ENCODE data around the gene OR10H3. TPM values are rescaled to one million over a fixed set of nuclear protein-coding genes. Genes with fewer than 3 reads are reported as not detected.

OR10H3 gene
- total RNA-seq, 2 experiments from 2014 or later: not detected

DNA sequence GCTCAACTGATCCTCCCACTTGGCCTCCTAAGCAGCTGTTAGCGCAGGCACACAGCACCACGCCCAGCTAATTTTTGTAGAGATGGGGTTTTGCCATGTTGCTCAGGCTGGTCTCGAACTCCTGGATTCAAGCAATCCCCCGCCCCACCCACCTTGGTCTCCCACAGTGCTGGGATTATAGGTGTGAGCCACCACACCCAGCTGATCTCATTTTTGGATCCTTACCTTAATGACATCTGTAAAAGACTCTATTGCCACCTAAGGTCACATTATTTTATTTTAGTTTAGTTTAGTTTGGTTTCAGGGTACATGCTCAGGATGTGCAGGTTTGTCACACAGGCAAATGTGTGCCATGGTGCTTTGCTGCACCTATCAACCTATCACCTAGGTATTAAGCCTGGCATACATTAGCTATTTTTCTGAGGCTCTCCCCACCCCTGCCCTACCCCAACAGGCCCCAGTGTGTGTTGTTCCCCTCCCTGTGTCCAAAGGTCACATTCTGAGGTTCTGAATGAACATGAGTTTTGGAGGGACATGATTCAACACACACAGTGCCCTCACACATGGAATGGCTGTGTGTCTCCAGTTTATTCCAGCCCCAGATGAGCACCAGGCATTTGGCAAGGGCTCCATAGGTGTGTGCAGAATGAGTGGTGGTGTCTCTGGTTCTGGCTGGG lies 50.9 kb downstream of the OR10H3 start:
- Histone ChIP-seq H3K4me2 (ENCODE audit: low read length) (no peak overlapping the region), H3K36me3 (ENCODE audit: insufficient read depth, low read length) (no peaks in the 10 kb centered on the region), H3K9me3 (ENCODE audit: low read length) (no peaks in the 10 kb centered on the region), H2AFZ (ENCODE audit: low read length) (no peak overlapping the region), H3K79me2 (ENCODE audit: insufficient read depth, low read depth, low read length) (no peaks in the 10 kb centered on the region), H3K4me3 (ENCODE audit: low read depth, low read length, poor library complexity, severe bottlenecking) (no peak overlapping the region), H3K9me2 (ENCODE audit: insufficient read depth, low read length) (no peaks in the 10 kb centered on the region), H3K4me1 (ENCODE audit: insufficient read depth, low read length, poor library complexity, severe bottlenecking) (no peaks in the 10 kb centered on the region), H3K27ac (ENCODE audit: low read depth, low read length, poor library complexity, severe bottlenecking) (no peak overlapping the region), H4K20me1 (ENCODE audit: insufficient read depth, low read length) (no peaks in the 10 kb centered on the region)
- no TSS peak for BruUV-seq (replicated peaks)
- intact Hi-C loops (cut with micrococcal nuclease; ENCODE audit: unreplicated experiment): no loop called here
- ChIA-PET CTCF (ENCODE audit: unreplicated experiment) (no interaction called here), POLR2A (no interaction called here)
- no peak for DNase-seq (ENCODE audit: low spot score)
- no peak for TF ChIP-seq EZH2phosphoT487 (IDR thresholded peaks at IDR 0.05; ENCODE audit: borderline replicate concordance, low read depth, low read length)
- TF ChIP-seq, protein P1, sequence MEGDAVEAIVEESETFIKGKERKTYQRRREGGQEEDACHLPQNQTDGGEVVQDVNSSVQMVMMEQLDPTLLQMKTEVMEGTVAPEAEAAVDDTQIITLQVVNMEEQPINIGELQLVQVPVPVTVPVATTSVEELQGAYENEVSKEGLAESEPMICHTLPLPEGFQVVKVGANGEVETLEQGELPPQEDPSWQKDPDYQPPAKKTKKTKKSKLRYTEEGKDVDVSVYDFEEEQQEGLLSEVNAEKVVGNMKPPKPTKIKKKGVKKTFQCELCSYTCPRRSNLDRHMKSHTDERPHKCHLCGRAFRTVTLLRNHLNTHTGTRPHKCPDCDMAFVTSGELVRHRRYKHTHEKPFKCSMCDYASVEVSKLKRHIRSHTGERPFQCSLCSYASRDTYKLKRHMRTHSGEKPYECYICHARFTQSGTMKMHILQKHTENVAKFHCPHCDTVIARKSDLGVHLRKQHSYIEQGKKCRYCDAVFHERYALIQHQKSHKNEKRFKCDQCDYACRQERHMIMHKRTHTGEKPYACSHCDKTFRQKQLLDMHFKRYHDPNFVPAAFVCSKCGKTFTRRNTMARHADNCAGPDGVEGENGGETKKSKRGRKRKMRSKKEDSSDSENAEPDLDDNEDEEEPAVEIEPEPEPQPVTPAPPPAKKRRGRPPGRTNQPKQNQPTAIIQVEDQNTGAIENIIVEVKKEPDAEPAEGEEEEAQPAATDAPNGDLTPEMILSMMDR (conservative IDR thresholded peaks at IDR 0.05; ENCODE audit: low read length): no peak

DNA sequence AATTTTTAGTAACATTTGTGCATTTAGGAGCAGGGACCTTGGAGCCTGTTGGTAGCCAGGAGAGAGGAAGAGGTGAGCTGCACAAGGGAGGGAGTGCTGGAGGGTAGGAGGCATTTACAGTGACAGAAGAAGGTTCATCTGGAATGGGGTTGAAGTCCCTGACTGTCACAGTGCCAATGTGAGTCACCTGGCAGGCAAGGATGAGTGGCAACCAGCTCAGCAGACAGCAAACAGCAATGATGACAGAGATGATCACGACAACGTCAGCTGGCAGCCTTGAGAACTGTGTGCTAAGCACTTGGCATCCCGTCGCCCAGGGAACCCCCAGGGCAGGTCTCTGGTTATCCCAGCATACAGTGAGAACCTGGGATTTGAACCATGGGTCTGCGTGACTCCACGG lies 52.3 kb downstream of the OR10H3 start:
- BruUV-seq (replicated peaks): no TSS peak
- no peak overlapping the region for H3K4me3 ChIP-seq (ENCODE audit: low read depth, low read length, poor library complexity, severe bottlenecking)
- H4K20me1 ChIP-seq (ENCODE audit: insufficient read depth, low read length): no peaks in the 10 kb centered on the region
- no peaks in the 10 kb centered on the region for H3K36me3 ChIP-seq (ENCODE audit: insufficient read depth, low read length)
- H3K27ac ChIP-seq (ENCODE audit: low read depth, low read length, poor library complexity, severe bottlenecking): no peak overlapping the region
- H3K9me3 ChIP-seq (ENCODE audit: low read length): no peaks in the 10 kb centered on the region
- ChIA-PET POLR2A (no interaction called here), CTCF (ENCODE audit: unreplicated experiment) (no interaction called here)
- intact Hi-C loops (cut with micrococcal nuclease; ENCODE audit: unreplicated experiment): no loop called here
- no peaks in the 10 kb centered on the region for H3K4me1 ChIP-seq (ENCODE audit: insufficient read depth, low read length, poor library complexity, severe bottlenecking)
- no peak overlapping the region for H3K4me2 ChIP-seq (ENCODE audit: low read length)
- H3K9me2 ChIP-seq (ENCODE audit: insufficient read depth, low read length): no peaks in the 10 kb centered on the region
- no peak for DNase-seq (ENCODE audit: low spot score)
- H3K79me2 ChIP-seq (ENCODE audit: insufficient read depth, low read depth, low read length): no peaks in the 10 kb centered on the region
- TF ChIP-seq, protein P1 (conservative IDR thresholded peaks at IDR 0.05; ENCODE audit: low read length): no peak
- no peak for TF ChIP-seq EZH2phosphoT487 (IDR thresholded peaks at IDR 0.05; ENCODE audit: borderline replicate concordance, low read depth, low read length)
- H2AFZ ChIP-seq (ENCODE audit: low read length): no peak overlapping the region

Other genes with a start within 250 kb of the OR10H3 start
- not detected in 2 replicates for gene CYP4F22, start 229.5 kb upstream of the OR10H3 start, total RNA-seq (2014; rRNA removed; shearing (Covaris generic))
- gene CYP4F22, start 229.5 kb upstream of the OR10H3 start, total RNA-seq (2022): not detected in 2 replicates
- gene CYP4F8, start 122.8 kb upstream of the OR10H3 start, total RNA-seq (2014; rRNA removed; shearing (Covaris generic)): not detected in 2 replicates
- gene CYP4F8, start 122.8 kb upstream of the OR10H3 start, total RNA-seq (2022): not detected in 2 replicates
- not detected in 2 replicates for gene CYP4F3, start 97.1 kb upstream of the OR10H3 start, total RNA-seq (2014; rRNA removed; shearing (Covaris generic))
- not detected in 2 replicates for gene CYP4F3, start 97.1 kb upstream of the OR10H3 start, total RNA-seq (2022)
- gene CYP4F12, start 64.9 kb upstream of the OR10H3 start, total RNA-seq (2014; rRNA removed; shearing (Covaris generic)): 0.09 TPM in 1 of 2 replicates, not detected in the other
- not detected in 2 replicates for gene CYP4F12, start 64.9 kb upstream of the OR10H3 start, total RNA-seq (2022)
- gene OR10H2, start 10.0 kb upstream of the OR10H3 start, total RNA-seq (2014; rRNA removed; shearing (Covaris generic)): not detected in 2 replicates
- not detected in 2 replicates for gene OR10H2, start 10.0 kb upstream of the OR10H3 start, total RNA-seq (2022)
- not detected in 2 replicates for gene OR10H5, start 49.7 kb downstream of the OR10H3 start, total RNA-seq (2014; rRNA removed; shearing (Covaris generic))
- not detected in 2 replicates for gene OR10H5, start 49.7 kb downstream of the OR10H3 start, total RNA-seq (2022)
- not detected in 2 replicates for gene OR10H1, start 77.7 kb downstream of the OR10H3 start, total RNA-seq (2014; rRNA removed; shearing (Covaris generic))
- 0.11 TPM in 1 of 2 replicates, not detected in the other for gene OR10H1, start 77.7 kb downstream of the OR10H3 start, total RNA-seq (2022)
- gene CYP4F2, start 160.1 kb downstream of the OR10H3 start, total RNA-seq (2014; rRNA removed; shearing (Covaris generic)): not detected in 2 replicates
- not detected in 2 replicates for gene CYP4F2, start 160.1 kb downstream of the OR10H3 start, total RNA-seq (2022)
- gene CYP4F11, start 196.5 kb downstream of the OR10H3 start, total RNA-seq (2014; rRNA removed; shearing (Covaris generic)): 0.18 and 0.22 TPM in 2 replicates
- gene CYP4F11, start 196.5 kb downstream of the OR10H3 start, total RNA-seq (2022): 0.25 TPM in 1 of 2 replicates, not detected in the other
- gene OR10H4, start 211.0 kb downstream of the OR10H3 start, total RNA-seq (2014; rRNA removed; shearing (Covaris generic)): not detected in 2 replicates
- not detected in 2 replicates for gene OR10H4, start 211.0 kb downstream of the OR10H3 start, total RNA-seq (2022)